GM19324 (cell line): Measurements from ENCODE around the gene SCD.

Experiments
- ATAC-seq: cut with Tn5 transposase; IDR thresholded peaks from one replicate; pipeline ENCODE4 v1.9.1; 2021; ENCODE audit warnings: mild to moderate bottlenecking, moderate library complexity; ENCODE audit not compliant: unreplicated experiment, low FRiP score

The SCD gene

DNA sequence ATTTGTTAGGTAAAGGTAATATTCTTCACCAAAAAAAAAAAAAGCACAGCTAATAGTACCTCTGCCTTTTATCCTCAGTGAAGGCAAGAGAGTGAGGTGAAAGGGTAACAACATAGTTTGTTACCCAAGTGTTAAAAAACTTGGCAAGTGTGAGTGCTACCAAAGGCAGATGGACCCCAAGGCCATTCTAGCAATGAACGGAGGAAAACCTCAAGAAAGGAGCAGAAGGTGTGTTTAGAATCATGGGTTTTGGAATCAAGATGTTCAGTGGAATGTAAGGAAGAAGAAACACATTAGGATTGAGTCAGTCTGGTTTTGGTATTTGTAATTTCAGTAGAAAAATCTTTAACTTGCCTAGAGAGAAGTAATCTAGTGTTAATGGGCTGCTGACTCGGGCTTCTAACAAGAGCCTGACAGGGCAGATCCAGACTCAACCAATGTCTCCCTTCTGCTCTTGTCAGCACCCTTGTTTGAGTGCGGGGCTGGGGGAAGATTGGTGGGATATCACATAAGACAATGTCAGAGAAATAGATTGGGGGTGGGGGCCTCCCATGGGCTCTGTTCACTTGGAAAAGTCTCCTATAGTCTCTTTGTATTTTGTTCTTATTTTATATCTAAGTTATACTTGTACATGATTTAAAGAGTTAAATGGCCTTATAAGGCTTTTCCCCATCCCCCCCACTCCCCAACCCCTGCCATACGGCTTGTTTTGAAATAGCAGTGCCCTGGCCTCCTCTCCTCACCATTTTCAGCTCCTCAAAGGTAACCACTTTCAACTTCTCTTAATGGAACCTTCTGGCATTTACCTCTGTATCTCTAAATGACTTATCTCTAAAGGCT is 44.4 kb downstream of the SCD start:
- ATAC-seq: no peak

- no peak for ATAC-seq
Observed at GRCh38 chr10:100392686-100393003, 45.6 kb downstream of the SCD start.

GRCh38 chr10:100395626-100396025 is 48.6 kb downstream of the SCD start:
- ATAC-seq: no peak

DNA sequence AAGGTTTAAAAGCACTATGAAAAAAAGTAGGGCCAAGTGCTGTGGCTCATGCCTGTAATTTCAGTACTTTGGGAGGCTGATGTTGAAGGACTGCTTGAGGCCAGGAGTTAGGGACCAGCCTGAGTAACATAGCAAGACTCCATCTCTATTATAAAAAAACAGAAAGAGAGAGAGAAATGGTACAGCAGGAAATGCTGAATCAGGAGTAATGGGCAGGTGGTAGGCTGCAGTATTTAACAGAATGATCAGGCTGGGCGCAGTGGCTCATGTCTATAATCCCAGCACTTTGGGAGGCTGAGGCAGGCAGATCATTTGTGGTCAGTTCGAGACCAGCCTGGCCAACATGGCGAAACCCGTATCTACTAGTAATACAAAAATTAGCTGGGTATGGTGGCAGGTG is 49.6 kb downstream of the SCD start:
- no peak for ATAC-seq

- ATAC-seq: no peak
Observed at GRCh38 chr10:100401631-100402328, 54.7 kb downstream of the SCD start.

GRCh38 chr10:100403734-100404133 is 56.7 kb downstream of the SCD start:
- no peak for ATAC-seq

- ATAC-seq: no peak
Observed at GRCh38 chr10:100413173-100413572, 66.1 kb downstream of the SCD start.
